ENCODE results near the gene KRTAP5-9.

Gene KRTAP5-9

DNA sequence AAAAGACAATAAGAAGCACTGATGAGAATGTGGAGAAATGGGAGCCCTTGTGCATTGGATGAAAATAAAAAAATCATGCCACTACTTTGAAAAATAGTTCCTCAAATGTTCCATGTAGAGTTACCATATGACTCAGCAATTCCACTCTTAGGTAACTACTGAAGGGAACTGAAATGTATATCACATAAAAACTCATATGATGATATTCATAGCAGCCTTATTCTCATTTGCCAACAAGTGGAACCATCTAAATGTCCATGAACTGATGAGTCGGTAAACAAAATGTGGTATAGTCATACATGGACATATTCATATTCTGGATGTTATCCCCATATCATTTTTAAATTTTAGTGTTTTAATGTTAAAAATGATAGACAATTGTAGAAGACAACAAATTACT is 3.5 kb downstream of the KRTAP5-9 start:
- TF ChIP-seq FOXM1 (IDR thresholded peaks at IDR 0.05; ENCODE audit: borderline replicate concordance, low read depth), result no peak
- TF ChIP-seq RAD21 (IDR thresholded peaks at IDR 0.05; ENCODE audit: low read depth), result no peak
- no peak for TF ChIP-seq EGR1 (IDR thresholded peaks at IDR 0.05)
- no peak for TF ChIP-seq TAF1 (IDR thresholded peaks at IDR 0.05; ENCODE audit: low read depth)

DNA sequence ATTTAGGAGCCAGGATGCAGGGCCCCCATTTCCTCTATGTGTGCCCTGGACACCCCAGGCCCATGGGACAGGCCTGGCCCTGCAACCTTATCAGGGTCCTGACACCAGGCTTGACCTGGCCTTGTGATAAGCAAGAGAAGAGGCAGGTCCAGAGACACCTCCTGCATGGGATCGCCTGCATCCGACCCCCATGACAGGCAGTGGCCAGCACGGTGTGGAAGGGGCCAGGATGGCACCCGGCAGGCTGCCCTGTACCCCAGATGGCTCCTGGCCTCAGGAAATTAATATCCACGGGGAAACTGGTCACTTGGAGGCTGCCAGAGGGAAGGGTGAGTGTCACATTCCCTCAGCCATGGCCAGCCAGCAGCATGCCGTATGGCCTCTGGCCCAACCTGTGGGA is 6.8 kb downstream of the KRTAP5-9 start:
- TF ChIP-seq EGR1 (IDR thresholded peaks at IDR 0.05) (no peak), USF1 (IDR thresholded peaks at IDR 0.05) (no peak), RAD21 (IDR thresholded peaks at IDR 0.05; ENCODE audit: low read depth) (no peak), TAF1 (IDR thresholded peaks at IDR 0.05; ENCODE audit: low read depth) (no peak), MAX (IDR thresholded peaks at IDR 0.05) (no peak), FOXM1 (IDR thresholded peaks at IDR 0.05; ENCODE audit: borderline replicate concordance, low read depth) (no peak), TEAD4 (IDR thresholded peaks at IDR 0.05) (no peak), CREB1 (IDR thresholded peaks at IDR 0.05; ENCODE audit: low read depth) (no peak), ZBTB7A (IDR thresholded peaks at IDR 0.05; ENCODE audit: low read depth) (no peak), NFIC (IDR thresholded peaks at IDR 0.05) (no peak), YY1 (IDR thresholded peaks at IDR 0.05; ENCODE audit: low read depth) (no peak), CEBPB (IDR thresholded peaks at IDR 0.05) (no peak)
- TF ChIP-seq, protein P1, sequence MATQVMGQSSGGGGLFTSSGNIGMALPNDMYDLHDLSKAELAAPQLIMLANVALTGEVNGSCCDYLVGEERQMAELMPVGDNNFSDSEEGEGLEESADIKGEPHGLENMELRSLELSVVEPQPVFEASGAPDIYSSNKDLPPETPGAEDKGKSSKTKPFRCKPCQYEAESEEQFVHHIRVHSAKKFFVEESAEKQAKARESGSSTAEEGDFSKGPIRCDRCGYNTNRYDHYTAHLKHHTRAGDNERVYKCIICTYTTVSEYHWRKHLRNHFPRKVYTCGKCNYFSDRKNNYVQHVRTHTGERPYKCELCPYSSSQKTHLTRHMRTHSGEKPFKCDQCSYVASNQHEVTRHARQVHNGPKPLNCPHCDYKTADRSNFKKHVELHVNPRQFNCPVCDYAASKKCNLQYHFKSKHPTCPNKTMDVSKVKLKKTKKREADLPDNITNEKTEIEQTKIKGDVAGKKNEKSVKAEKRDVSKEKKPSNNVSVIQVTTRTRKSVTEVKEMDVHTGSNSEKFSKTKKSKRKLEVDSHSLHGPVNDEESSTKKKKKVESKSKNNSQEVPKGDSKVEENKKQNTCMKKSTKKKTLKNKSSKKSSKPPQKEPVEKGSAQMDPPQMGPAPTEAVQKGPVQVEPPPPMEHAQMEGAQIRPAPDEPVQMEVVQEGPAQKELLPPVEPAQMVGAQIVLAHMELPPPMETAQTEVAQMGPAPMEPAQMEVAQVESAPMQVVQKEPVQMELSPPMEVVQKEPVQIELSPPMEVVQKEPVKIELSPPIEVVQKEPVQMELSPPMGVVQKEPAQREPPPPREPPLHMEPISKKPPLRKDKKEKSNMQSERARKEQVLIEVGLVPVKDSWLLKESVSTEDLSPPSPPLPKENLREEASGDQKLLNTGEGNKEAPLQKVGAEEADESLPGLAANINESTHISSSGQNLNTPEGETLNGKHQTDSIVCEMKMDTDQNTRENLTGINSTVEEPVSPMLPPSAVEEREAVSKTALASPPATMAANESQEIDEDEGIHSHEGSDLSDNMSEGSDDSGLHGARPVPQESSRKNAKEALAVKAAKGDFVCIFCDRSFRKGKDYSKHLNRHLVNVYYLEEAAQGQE (IDR thresholded peaks at IDR 0.05; ENCODE audit: low read depth), result no peak

GRCh38 chr11:71555508-71555907 is 7.3 kb downstream of the KRTAP5-9 start:
- TF ChIP-seq, protein P1 (IDR thresholded peaks at IDR 0.05; ENCODE audit: low read depth), result no peak
- TF ChIP-seq TEAD4 (IDR thresholded peaks at IDR 0.05) (no peak), ZBTB7A (IDR thresholded peaks at IDR 0.05; ENCODE audit: low read depth) (no peak), USF1 (IDR thresholded peaks at IDR 0.05) (no peak), MAX (IDR thresholded peaks at IDR 0.05) (no peak), YY1 (IDR thresholded peaks at IDR 0.05; ENCODE audit: low read depth) (no peak), CREB1 (IDR thresholded peaks at IDR 0.05; ENCODE audit: low read depth) (no peak), NFIC (IDR thresholded peaks at IDR 0.05) (no peak), RAD21 (IDR thresholded peaks at IDR 0.05; ENCODE audit: low read depth) (no peak), CEBPB (IDR thresholded peaks at IDR 0.05) (no peak), FOXM1 (IDR thresholded peaks at IDR 0.05; ENCODE audit: borderline replicate concordance, low read depth) (no peak), TCF12 (IDR thresholded peaks at IDR 0.05; ENCODE audit: low read depth) (no peak), TAF1 (IDR thresholded peaks at IDR 0.05; ENCODE audit: low read depth) (no peak), EP300 (IDR thresholded peaks at IDR 0.05; ENCODE audit: borderline replicate concordance) (no peak), EGR1 (IDR thresholded peaks at IDR 0.05) (no peak)

- TF ChIP-seq, protein P1 (IDR thresholded peaks at IDR 0.05; ENCODE audit: low read depth), result no peak
- TF ChIP-seq TAF1 (IDR thresholded peaks at IDR 0.05; ENCODE audit: low read depth), result no peak
- TF ChIP-seq FOXM1 (IDR thresholded peaks at IDR 0.05; ENCODE audit: borderline replicate concordance, low read depth), result no peak
- TF ChIP-seq TCF12 (IDR thresholded peaks at IDR 0.05; ENCODE audit: low read depth), result no peak
- no peak for TF ChIP-seq YY1 (IDR thresholded peaks at IDR 0.05; ENCODE audit: low read depth)
- TF ChIP-seq MAX (IDR thresholded peaks at IDR 0.05), result no peak
- no peak for TF ChIP-seq RAD21 (IDR thresholded peaks at IDR 0.05; ENCODE audit: low read depth)
- no peak for TF ChIP-seq EGR1 (IDR thresholded peaks at IDR 0.05)
- TF ChIP-seq CEBPB (IDR thresholded peaks at IDR 0.05), result no peak
Observed at GRCh38 chr11:71556018-71556417, 7.8 kb downstream of the KRTAP5-9 start.
